H1 (cell line): ENCODE data around the gene HOXB5. TPM values are rescaled to one million over a fixed set of nuclear protein-coding genes. Genes with fewer than 3 reads are reported as not detected.
A peak's percentile ranks its signal among the peaks of the same experiment; 100 is the strongest.

ENCODE experiments used
- CTCF ChIA-PET: fragments of 300-600 bp; sonication (Branson Sonifier 250); formaldehyde crosslinking; loops from one replicate; lab custom pipeline; 2021; ENCODE audit not compliant: partially characterized antibody; lab: Charles Lee
- POLR2A ChIA-PET: fragments of 300-600 bp; sonication (Branson Sonifier 250); formaldehyde crosslinking; loops from one replicate; lab custom pipeline; 2021; ENCODE audit warnings: inconsistent platforms; ENCODE audit not compliant: partially characterized antibody; lab: Charles Lee
- DNase-seq, 2 experiments: peaks; one replicate each; pipeline versions ENCODE4 v3.0.0 to v3.0.0-alpha.2; 2010 to 2022; ENCODE audit warnings: low spot score in 2 of 2, low read depth in 1 of 2, mixed read lengths in 1 of 2
- FAIRE-seq: peaks from 2 replicates; lab custom pipeline; 2011; peaks lifted over from hg19 to GRCh38; lab: Jason Lieb, UNC
- H2AFZ ChIP-seq: 2 replicates; pipeline ENCODE4 v1.8.1; 2012; ENCODE audit warnings: low read length, inconsistent platforms
- H2AK5ac ChIP-seq: 2 replicates; pipeline ENCODE4 v1.6.1; 2013; ENCODE audit warnings: low read depth, low read length
- H2BK120ac ChIP-seq: replicated peaks from 2 replicates; pipeline ENCODE3; 2013; ENCODE audit warnings: low read depth, low read length, inconsistent platforms
- H2BK12ac ChIP-seq: 2 replicates; pipeline ENCODE4 v1.6.1; 2013; ENCODE audit warnings: low read depth, low read length
- H2BK15ac ChIP-seq: 2 replicates; pipeline ENCODE4 v1.6.1; 2013; ENCODE audit warnings: low read length
- H2BK20ac ChIP-seq: 2 replicates; pipeline ENCODE4 v1.6.1; 2013; ENCODE audit warnings: low read length
- H2BK5ac ChIP-seq: 2 replicates; pipeline ENCODE4 v1.6.1; 2013; ENCODE audit warnings: low read depth, low read length
- H3K14ac ChIP-seq: 2 replicates; pipeline ENCODE4 v1.6.1; 2013; ENCODE audit warnings: inconsistent platforms; ENCODE audit not compliant: insufficient read length
- H3K18ac ChIP-seq: 2 replicates; pipeline ENCODE4 v1.6.1; 2013; ENCODE audit warnings: low read length; ENCODE audit errors: extremely low read depth
- H3K23ac ChIP-seq: 2 replicates; pipeline ENCODE4 v1.6.1; 2013; ENCODE audit warnings: inconsistent platforms; ENCODE audit not compliant: insufficient read length
- H3K23me2 ChIP-seq: 2 replicates; pipeline ENCODE4 v1.6.1; 2013; ENCODE audit warnings: low read depth, low read length
- H3K27ac ChIP-seq: 2 replicates; pipeline ENCODE4 v1.6.1; 2011; ENCODE audit warnings: low read depth, low read length, inconsistent platforms
- H3K27me3 ChIP-seq, 4 experiments: replicated peaks in 1 of 4; 1 replicate in 1 of 4; 2 replicates in 3 of 4; pipeline versions ENCODE4 v1.6.1 to v1.8.1; 2011 to 2013; ENCODE audit warnings: low read length in 3 of 4, mild to moderate bottlenecking in 3 of 4, inconsistent platforms in 2 of 4, mixed read lengths in 2 of 4, moderate library complexity in 1 of 4; ENCODE audit not compliant: control insufficient read depth in 3 of 4, insufficient read depth in 3 of 4; ENCODE audit errors: extremely low read depth in 1 of 4
- H3K36me3 ChIP-seq, 4 experiments: 2 replicates each; pipeline versions ENCODE4 v1.6.1 to v1.8.1; 2011 to 2013; ENCODE audit warnings: mild to moderate bottlenecking in 4 of 4, low read length in 3 of 4, moderate library complexity in 2 of 4, control low read depth in 1 of 4, inconsistent platforms in 1 of 4; ENCODE audit not compliant: insufficient read depth in 4 of 4, control insufficient read depth in 2 of 4
- H3K4ac ChIP-seq: replicated peaks from 2 replicates; pipeline ENCODE3; 2013; ENCODE audit warnings: low read length, low read depth, mixed read lengths, inconsistent platforms; ENCODE audit not compliant: insufficient read length
- H3K4me1 ChIP-seq, 4 experiments: replicated peaks in 1 of 4; 1 replicate in 1 of 4; 2 replicates in 3 of 4; pipeline versions ENCODE4 v1.6.1 to v1.8.1; 2011 to 2013; ENCODE audit warnings: low read length in 3 of 4, inconsistent platforms in 2 of 4, mixed read lengths in 1 of 4; ENCODE audit not compliant: insufficient read depth in 4 of 4, control insufficient read depth in 3 of 4
- H3K4me2 ChIP-seq, 2 experiments: 2 replicates each; pipeline versions ENCODE4 v1.6.1 to v1.8.1; 2011 to 2013; ENCODE audit warnings: low read depth in 2 of 2, low read length in 2 of 2, control low read depth in 1 of 2, inconsistent platforms in 1 of 2, mild to moderate bottlenecking in 1 of 2; ENCODE audit not compliant: insufficient read depth in 1 of 2
- H3K4me3 ChIP-seq, 4 experiments: fragments of 200-600, 300-600 bp in 1 of 4; sonication (generic), shearing (Covaris generic), sonication (Bioruptor Twin) in 1 of 4; 2 replicates each; pipeline versions ENCODE4 v1.5.1 to v1.8.1; 2011 to 2016; ENCODE audit warnings: low read length in 4 of 4, low read depth in 3 of 4, control low read depth in 2 of 4, inconsistent platforms in 2 of 4, mild to moderate bottlenecking in 2 of 4, mixed read lengths in 1 of 4, moderate library complexity in 1 of 4; ENCODE audit not compliant: insufficient read depth in 2 of 4; ENCODE audit errors: extremely low read depth in 1 of 4
- H3K56ac ChIP-seq: replicated peaks from 2 replicates; pipeline ENCODE3; 2013; ENCODE audit warnings: low read depth, mild to moderate bottlenecking, mixed read lengths, low read length, inconsistent platforms; ENCODE audit not compliant: insufficient read length
- H3K79me1 ChIP-seq: 2 replicates; pipeline ENCODE4 v1.6.1; 2013; ENCODE audit warnings: low read depth, low read length, control low read depth
- H3K79me2 ChIP-seq, 2 experiments: 2 replicates each; pipeline versions ENCODE4 v1.6.1 to v1.8.1; 2012 to 2013; ENCODE audit warnings: low read length in 2 of 2, mild to moderate bottlenecking in 2 of 2, inconsistent platforms in 1 of 2; ENCODE audit not compliant: insufficient read depth in 2 of 2, control insufficient read depth in 1 of 2
- H3K9ac ChIP-seq, 4 experiments: replicated peaks in 1 of 4; 1 replicate in 1 of 4; 2 replicates in 3 of 4; pipeline versions ENCODE4 v1.6.1 to v1.8.1; 2011 to 2013; ENCODE audit warnings: low read depth in 3 of 4, low read length in 3 of 4, control low read depth in 2 of 4, mild to moderate bottlenecking in 2 of 4, moderate library complexity in 2 of 4, inconsistent platforms in 1 of 4; ENCODE audit errors: extremely low read depth in 1 of 4
- H3K9me3 ChIP-seq, 2 experiments: 2 replicates each; pipeline versions ENCODE4 v1.6.1 to v1.8.1; 2012 to 2013; ENCODE audit warnings: mild to moderate bottlenecking in 2 of 2, moderate library complexity in 2 of 2, control low read depth in 1 of 2, inconsistent platforms in 1 of 2, low read depth in 1 of 2, low read length in 1 of 2, mixed read lengths in 1 of 2; ENCODE audit not compliant: insufficient read depth in 2 of 2
- H4K20me1 ChIP-seq, 2 experiments: replicated peaks in 1 of 2; 2 replicates each; pipeline versions ENCODE3 to v1.8.1; 2011 to 2013; ENCODE audit warnings: inconsistent platforms in 2 of 2, low read length in 2 of 2, mild to moderate bottlenecking in 1 of 2; ENCODE audit not compliant: insufficient read depth in 2 of 2, control insufficient read depth in 1 of 2
- H4K5ac ChIP-seq: 2 replicates; pipeline ENCODE4 v1.6.1; 2013; ENCODE audit warnings: low read length, low read depth, mixed read lengths, inconsistent platforms; ENCODE audit not compliant: insufficient read length
- H4K8ac ChIP-seq: 2 replicates; pipeline ENCODE4 v1.8.0; 2013; ENCODE audit warnings: mild to moderate bottlenecking, moderate library complexity, low read length, inconsistent platforms; ENCODE audit not compliant: insufficient read depth; ENCODE audit errors: extremely low read depth
- H4K91ac ChIP-seq: replicated peaks from 2 replicates; pipeline ENCODE3; 2013; ENCODE audit warnings: low read length, mixed read lengths, inconsistent platforms; ENCODE audit not compliant: insufficient read length
- CHD1 ChIP-seq: IDR thresholded peaks from 2 replicates; pipeline ENCODE4 v1.6.1; 2012; ENCODE audit warnings: low read depth, low read length, improper control_type of control experiment
- HDAC6 ChIP-seq: IDR thresholded peaks from one replicate; pipeline ENCODE4 v1.7.1; 2012; ENCODE audit warnings: low read depth, mild to moderate bottlenecking, inconsistent platforms, low read length, moderate library complexity
- RAD21 ChIP-seq, 2 experiments: IDR thresholded peaks in 1 of 2; conservative IDR thresholded peaks in 1 of 2; 2 replicates each; pipeline ENCODE4 v1.6.1; 2011; ENCODE audit warnings: low read depth in 2 of 2, low read length in 2 of 2, improper control_type of control experiment in 1 of 2, inconsistent platforms in 1 of 2, mild to moderate bottlenecking in 1 of 2, moderate library complexity in 1 of 2
- RNF2 ChIP-seq: fragments of 200-900, 300-1000 bp; sonication (generic); IDR thresholded peaks from 2 replicates; pipeline ENCODE4 v1.7.1; 2016; ENCODE audit warnings: borderline replicate concordance, low read depth, mild to moderate bottlenecking, antibody characterized with exemption, low read length; ENCODE audit not compliant: poor library complexity, severe bottlenecking; ENCODE audit errors: missing control alignments
- SRF ChIP-seq: IDR thresholded peaks from 2 replicates; pipeline ENCODE4 v1.6.1; 2011; ENCODE audit warnings: mild to moderate bottlenecking, low read depth, low read length, moderate library complexity
- SUZ12 ChIP-seq: fragments of 200-600 bp; sonication (generic); IDR thresholded peaks from 2 replicates; pipeline ENCODE4 v1.6.1; 2012; ENCODE audit warnings: mild to moderate bottlenecking, inconsistent platforms, low read length, moderate library complexity, mixed read lengths
- TBP ChIP-seq: IDR thresholded peaks from 2 replicates; pipeline ENCODE4 v1.6.1; 2011; ENCODE audit warnings: low read depth, low read length, improper control_type of control experiment
- WGBS, 2 experiments: shearing (Covaris generic) in 1 of 2; methylation state at CpG; one replicate each; pipeline versions ENCODE4 v1.1.6 to v1.1.7; 2013 to 2015; ENCODE audit warnings: low lambda C conversion rate in 2 of 2, mixed read lengths in 2 of 2, inconsistent platforms in 1 of 2, low coverage in 1 of 2, missing lambda C conversion rate in 1 of 2; ENCODE audit not compliant: insufficient replicate concordance in 2 of 2, insufficient coverage in 1 of 2, insufficient read length in 1 of 2; ENCODE audit errors: extremely low coverage in 1 of 2, missing lambda C conversion rate in 1 of 2; 5-methylcytosine and 5-hydroxymethylcytosine counted together
- polyA plus RNA-seq, 7 experiments: library from polyadenylated mRNA; depleted of rRNA in 3 of 7; stranded (reverse) in 5 of 7; unstranded in 2 of 7; fragments of >200 nt in 5 of 7; fragments of 200-250 nt in 2 of 7; gene quantifications; 1 replicate in 5 of 7; 2 replicates in 1 of 7; 4 replicates in 1 of 7; pipeline versions ENCODE4 v1.2.1 to v1.2.3, GENCODE V29; 2011 to 2013; ENCODE audit warnings: missing spikeins in 2 of 7, mixed read lengths in 2 of 7
- total RNA-seq: library from RNA; stranded (reverse); fragmentation: NEBNext Ultra II Directional; extraction: Animal tissue kit (Norgen Biotek cat#: 25700); gene quantifications from 2 replicates; pipeline ENCODE4 v1.2.1, GENCODE V29; 2021
- TF ChIP-seq, protein P1 (sequence below): IDR thresholded peaks from 2 replicates; pipeline ENCODE4 v1.6.1; 2012; ENCODE audit warnings: low read length, inconsistent platforms

The HOXB5 gene
- total and polyA plus RNA-seq, 2 of the 8 experiments (the other 6 are each of a cell fraction or from before 2014, with no cell fraction given), result not detected

DNA sequence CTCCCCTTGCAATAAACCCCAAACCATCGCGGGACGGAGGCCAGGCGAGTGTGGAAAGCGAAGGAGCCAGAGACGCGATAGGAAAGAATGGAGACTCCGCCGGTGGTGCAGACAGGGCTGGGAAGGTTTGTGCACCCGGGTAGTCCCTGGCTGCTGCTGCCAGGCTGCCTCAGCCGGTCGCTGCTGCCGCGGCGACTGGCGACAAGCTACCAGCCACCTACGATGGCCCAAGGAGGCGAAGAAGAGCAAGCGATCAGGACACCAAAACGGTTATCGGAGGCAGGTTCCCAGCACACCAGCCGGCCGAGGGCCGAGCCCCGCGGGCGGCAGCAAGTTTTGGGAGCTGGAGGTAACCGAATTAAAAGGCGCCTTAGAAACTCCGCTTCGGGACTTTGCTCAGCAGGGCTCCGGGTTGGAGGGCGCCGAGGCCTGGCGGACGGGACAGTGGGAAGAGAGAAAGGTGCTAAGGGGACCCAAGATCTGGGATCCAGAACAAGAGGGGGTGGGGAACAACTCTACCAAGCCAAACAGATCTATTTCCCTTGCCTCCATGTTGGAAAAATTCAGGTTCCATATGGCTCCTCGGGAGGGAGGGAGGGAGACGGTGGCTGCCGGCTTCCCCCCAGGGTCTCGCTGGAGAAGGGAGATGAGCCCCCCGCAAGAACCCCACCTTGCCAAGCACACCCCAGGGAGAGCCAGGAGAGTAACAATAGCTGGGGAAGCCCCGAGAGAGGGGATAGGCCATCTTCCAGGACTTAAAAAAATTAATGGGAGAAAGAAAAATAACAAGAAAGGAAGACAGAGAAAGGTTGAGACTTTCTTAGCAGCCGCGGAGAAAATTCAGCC lies 38.9 kb downstream of the HOXB5 start:
- no peak overlapping the region for H3K23ac ChIP-seq
- H2BK5ac ChIP-seq, result no peak overlapping the region
- no peak overlapping the region for H3K4ac ChIP-seq
- no peak overlapping the region for H2BK120ac ChIP-seq
- CTCF ChIA-PET, result interaction anchor here (0.7 to 4.0 kb wide), 11 partner anchors 8 to 203 kb away, joined by 3 to 18 read pairs (median 3); partner anchors contain the start of genes HOXB5 and HOXB9
- H4K5ac ChIP-seq, result no peak overlapping the region
- H3K4me2 ChIP-seq, result peak overlapping the region; percentile 24 to 44; a peak in 3 of 4 replicates
- no peaks in the 10 kb centered on the region; the same call in 1 of the 2 replicates for H3K23me2 ChIP-seq
- no peak overlapping the region for H2AK5ac ChIP-seq
- 0 out of 8 replicates have a peak overlapping the region, but pooled peaks of 1 of the 4 experiments have one; percentile 25 for H3K4me3 ChIP-seq
- no peaks in the 10 kb centered on the region for H3K9me3 ChIP-seq
- no peak overlapping the region for H3K9ac ChIP-seq
- peak overlapping the region; percentile 87; the same call in 1 of the 2 replicates for H2BK12ac ChIP-seq
- DNase-seq (no peak), FAIRE-seq (no peak)
- H4K8ac ChIP-seq, result no peak overlapping the region
- no peak overlapping the region for H3K56ac ChIP-seq
- peaks cover 0 to 3% (median 0%) of the 10 kb centered on the region in 4 experiments; a peak in 1 of 8 replicates for H3K36me3 ChIP-seq
- no peaks in the 10 kb centered on the region for H3K79me2 ChIP-seq
- peaks cover 26 to 35% of the 10 kb centered on the region in 2 experiments for H4K20me1 ChIP-seq
- H3K79me1 ChIP-seq, result no peaks in the 10 kb centered on the region
- no peak overlapping the region for H4K91ac ChIP-seq
- no peak overlapping the region for H3K27ac ChIP-seq
- H2BK20ac ChIP-seq, result no peak overlapping the region
- POLR2A ChIA-PET, result interaction anchor here (1.1 kb wide), 1 partner anchor 13 kb away, joined by 3 read pairs; no protein-coding TSS in a partner anchor
- no peak overlapping the region for H3K18ac ChIP-seq
- no peak overlapping the region for H2AFZ ChIP-seq
- H3K4me1 ChIP-seq, result peaks cover 0 to 15% (median 8%) of the 10 kb centered on the region in 4 experiments; a peak in 5 of 7 replicates
- H2BK15ac ChIP-seq, result peak overlapping the region; percentile 81; the same call in 1 of the 2 replicates
- H3K14ac ChIP-seq, result no peak overlapping the region
- WGBS, 2 experiments, result 6% methylated on average over 37 of the region's 44 CpGs; no CpG with 5 or more reads in 1 of the 2 experiments
- peaks cover 98 to 100% (median 99%) of the 10 kb centered on the region in 4 experiments for H3K27me3 ChIP-seq
- TF ChIP-seq HDAC6 (no peak), TBP (no peak), SRF (no peak), CHD1 (no peak), RAD21 (IDR thresholded peaks at IDR 0.05 in 1 of 2, conservative IDR thresholded peaks at IDR 0.05 in 1 of 2; ENCODE audit: low read depth in 2 of 2, low read length in 2 of 2) (no peak), SUZ12 (peak; percentile 99), RNF2 (peak; percentile 99)
- TF ChIP-seq, protein P1, sequence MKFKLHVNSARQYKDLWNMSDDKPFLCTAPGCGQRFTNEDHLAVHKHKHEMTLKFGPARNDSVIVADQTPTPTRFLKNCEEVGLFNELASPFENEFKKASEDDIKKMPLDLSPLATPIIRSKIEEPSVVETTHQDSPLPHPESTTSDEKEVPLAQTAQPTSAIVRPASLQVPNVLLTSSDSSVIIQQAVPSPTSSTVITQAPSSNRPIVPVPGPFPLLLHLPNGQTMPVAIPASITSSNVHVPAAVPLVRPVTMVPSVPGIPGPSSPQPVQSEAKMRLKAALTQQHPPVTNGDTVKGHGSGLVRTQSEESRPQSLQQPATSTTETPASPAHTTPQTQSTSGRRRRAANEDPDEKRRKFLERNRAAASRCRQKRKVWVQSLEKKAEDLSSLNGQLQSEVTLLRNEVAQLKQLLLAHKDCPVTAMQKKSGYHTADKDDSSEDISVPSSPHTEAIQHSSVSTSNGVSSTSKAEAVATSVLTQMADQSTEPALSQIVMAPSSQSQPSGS, result no peak
